HK-2 (cell line): ENCODE results near the gene MVK.

Experiments used
- DNase-seq: peaks from one replicate; pipeline ENCODE4 v3.0.0-alpha.2; 2018; ENCODE audit not compliant: unreplicated experiment

The MVK gene

DNA sequence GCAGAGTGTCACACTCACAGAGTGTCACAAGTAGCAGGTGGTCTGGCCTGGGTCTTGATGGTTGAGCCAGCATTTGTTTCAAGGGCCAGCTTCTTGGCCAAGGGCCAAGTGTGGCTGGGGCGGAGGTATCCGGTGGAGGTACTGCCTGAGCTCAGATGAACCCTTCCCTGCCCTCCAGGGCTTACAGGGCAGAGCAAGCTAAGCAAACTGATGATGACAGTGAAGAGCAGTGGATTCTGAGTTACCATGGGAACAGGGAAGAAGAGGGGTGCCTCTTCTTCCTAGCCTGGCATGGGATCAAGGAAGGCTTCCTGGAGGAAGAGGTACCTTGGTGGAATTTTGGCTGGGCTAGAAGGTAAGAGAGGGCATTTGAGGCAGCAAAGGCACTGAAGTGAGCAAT lies 35.7 kb downstream of the MVK start:
- no peak for DNase-seq

- DNase-seq, result no peak
Measured at GRCh38 chr12:109610523-109610922, 36.9 kb downstream of the MVK start.

DNA sequence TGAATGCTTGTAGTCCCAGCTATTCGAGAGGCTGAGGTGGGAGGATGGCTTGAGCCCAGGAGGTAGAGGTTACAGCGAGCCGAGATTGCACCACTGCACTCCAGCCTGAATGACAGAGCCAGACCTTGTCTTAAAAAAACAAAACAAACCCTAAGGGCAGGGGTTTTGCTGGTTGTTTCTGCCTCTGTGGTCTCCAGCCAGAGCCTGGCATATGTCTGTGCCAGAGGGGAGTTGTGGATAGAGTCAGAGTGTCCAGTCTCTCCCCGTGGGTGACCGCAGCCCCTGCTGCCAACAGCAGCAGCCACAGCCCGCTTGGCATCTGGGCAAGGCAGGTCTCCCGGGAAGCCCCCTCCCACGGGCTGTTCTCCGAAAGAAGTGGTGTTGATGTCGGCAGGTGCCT lies 37.6 kb downstream of the MVK start:
- no peak for DNase-seq

GRCh38 chr12:109612003-109612402 lies 38.4 kb downstream of the MVK start:
- no peak for DNase-seq

DNA sequence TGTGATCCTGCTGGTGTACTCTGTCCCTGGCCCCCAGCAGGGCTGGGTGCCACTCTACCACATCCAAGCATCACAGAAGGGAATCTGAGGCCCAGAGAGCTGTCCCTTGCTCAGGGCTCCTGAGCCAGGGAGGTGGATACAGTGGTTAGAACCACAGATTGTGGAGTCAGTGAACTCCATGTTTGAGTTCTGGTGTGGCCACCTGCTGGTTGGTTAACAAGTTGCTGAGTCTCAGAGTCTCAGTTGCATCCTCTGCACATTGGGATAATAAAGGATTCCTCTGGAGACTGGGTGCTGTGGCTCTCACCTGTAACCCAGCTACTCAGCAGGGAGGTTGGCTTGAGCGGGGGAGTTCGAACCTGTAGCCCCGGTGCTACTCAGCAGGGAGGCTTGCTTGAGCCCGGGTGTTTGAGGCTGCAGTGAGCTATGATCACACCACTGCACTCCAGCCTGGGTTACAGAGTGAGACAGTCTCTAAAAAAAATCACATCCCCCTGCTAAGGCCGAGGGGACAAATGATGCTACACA lies 39.4 kb downstream of the MVK start:
- DNase-seq, result no peak

GRCh38 chr12:109613649-109614455 lies 40.3 kb downstream of the MVK start:
- DNase-seq, result no peak

DNA sequence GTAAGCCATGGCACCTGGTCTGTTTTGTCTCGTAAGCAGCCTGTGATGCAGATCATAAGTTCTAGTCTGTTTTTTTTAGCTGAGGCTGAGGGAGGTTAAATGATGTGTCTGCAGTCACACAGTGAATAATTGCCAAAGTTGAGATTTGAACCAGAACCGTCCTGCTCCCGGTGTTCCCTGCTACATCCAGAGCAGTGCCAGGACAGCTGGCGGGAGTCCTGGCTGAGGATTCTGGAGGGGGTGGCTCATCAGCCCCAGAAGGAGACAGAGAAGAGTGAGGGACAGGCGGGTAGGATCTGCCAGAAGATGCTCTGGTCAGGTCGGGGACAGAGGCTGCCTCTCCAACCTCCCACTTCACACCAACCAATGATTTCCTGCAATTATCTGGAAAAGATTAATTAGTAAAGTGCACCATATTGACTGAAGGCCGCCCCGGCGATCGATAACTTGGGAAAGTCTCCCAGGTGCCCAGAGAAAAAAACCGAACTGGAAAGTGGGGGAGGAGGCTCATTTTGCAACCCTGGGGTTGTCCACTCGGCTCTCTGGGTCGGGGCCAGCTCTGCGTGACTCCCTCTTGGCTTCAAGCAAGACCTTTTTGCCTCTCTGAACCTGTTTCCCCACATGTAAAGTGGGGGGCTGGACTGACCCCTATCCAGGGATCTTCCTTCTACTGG lies 42.1 kb downstream of the MVK start:
- DNase-seq, result no peak

GRCh38 chr12:109617491-109617890 lies 43.9 kb downstream of the MVK start:
- no peak for DNase-seq

DNA sequence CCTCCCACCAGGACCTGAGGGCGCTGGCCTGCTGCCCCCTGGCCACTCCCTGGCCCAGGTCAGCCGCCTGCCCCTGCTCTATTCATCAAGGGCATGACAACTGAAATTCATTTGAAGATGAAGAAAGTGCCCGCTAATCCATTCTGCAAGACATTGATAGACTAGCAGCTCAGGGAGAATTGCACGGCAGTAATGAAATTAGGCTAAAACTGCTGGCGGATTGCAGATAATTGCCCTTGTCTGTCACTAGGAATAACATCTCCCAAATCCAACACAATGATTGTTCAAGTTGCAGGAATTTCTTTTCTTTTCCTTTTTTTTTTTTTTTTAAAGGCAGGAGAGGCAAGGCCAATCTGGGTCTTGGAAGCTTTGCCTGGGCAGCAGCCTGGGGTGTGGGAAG lies 44.5 kb downstream of the MVK start:
- no peak for DNase-seq

GRCh38 chr12:109619002-109619604 lies 45.5 kb downstream of the MVK start:
- DNase-seq, result no peak

GRCh38 chr12:109621211-109621694 lies 47.7 kb downstream of the MVK start:
- DNase-seq, result no peak

DNA sequence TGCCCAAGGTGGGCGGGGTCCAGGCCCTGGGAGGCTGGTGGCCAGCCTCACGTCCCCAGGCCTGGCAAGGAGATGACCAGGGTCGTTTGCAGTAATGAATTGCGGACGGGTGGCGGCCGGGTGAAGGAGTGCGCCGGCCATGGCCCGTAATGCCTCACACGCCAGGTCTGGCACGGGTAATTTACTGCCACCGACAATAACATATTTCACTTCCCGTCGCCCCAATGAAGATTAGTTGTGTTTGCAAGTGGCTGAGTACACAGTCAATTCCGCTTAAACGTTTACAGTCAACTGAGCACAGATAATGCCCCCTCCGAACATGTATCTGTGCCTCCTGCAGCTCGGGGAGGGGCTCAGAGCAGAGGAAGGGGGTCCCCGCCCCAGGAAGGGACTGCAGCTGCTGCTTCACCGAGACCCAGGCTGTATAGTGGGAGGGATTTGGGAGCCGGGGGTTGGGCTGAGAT lies 48.3 kb downstream of the MVK start:
- no peak for DNase-seq

- no peak for DNase-seq
Measured at GRCh38 chr12:109624467-109624866, 50.9 kb downstream of the MVK start.

DNA sequence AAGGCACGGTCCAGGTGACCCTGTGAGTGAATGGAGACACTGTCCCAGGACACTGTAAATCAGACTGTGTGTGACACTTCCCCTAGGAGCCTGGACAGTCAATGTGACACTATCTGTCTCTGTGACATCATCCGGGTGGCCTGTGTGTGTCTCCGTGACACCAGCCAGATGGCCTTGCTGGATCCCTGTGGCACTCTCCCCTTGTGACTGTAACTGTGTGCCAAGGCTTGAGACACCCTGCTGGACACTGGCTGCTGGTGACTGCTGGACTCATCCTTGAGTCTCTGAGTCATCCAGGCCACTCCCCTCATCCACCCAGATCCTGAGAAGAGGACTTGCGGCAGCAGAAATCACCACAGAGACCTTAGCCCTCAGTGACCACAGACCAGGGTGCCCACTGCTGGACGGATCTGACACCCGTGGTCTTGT lies 51.6 kb downstream of the MVK start:
- DNase-seq, result peak; percentile 24

- DNase-seq, result no peak
Measured at GRCh38 chr12:109625749-109626377, 52.3 kb downstream of the MVK start.

DNA sequence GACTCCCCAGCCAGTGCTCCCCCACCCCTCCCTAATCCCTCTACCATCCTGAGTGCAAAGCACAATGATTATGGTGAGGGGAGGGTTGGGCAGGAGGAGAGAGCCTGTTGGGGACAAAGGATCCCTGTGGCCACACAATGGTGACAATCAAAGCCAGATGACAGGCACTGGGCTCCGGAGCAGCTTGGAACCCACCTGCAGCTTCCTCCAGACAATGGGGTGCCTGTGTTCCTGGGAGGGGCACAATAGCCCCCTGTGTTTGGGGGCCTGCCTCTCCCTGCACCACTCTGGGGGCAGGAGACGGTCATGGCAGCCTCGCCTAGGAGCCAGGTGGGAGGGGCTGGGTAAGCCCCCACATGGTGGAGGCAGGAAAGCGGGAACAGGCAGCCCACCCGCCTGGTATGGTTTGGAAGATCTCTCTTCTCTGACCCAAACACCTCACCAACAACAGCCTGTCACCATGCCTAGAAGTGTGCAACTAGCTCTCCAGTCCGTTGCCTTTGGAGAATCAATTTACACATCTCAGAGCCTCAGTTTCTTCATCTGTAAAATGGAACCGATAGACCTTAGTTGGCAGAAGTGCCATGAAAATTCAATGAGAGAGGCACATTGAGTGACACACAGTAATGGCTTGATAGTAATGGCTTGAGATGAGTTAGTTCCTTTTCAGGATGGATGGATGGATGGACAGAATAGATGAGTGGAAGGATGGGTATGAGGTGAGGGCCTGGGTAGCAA lies 53.0 kb downstream of the MVK start:
- no peak for DNase-seq

GRCh38 chr12:109627633-109628032 lies 54.0 kb downstream of the MVK start:
- DNase-seq, result no peak

- no peak for DNase-seq
Measured at GRCh38 chr12:109630107-109630506, 56.5 kb downstream of the MVK start.

DNA sequence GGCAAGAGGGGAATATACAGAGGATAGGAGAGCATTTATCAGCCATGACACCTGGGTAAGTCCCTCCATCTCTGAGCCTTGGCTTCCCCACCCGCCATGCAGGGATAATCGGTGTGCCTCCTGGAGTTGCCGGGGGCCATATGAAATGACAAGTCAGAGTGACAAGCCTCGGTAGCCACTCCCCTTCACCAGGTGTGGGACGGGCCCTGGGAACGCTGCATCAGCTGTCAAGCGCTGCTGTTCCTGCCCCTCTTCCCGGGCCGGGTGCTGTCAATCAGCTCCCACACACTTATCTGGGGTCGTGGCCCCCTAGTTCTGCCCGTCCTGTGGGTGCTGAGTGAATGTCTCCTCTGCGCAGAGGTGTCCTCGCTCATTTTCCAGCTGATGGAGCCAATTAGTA lies 57.2 kb downstream of the MVK start:
- no peak for DNase-seq

DNA sequence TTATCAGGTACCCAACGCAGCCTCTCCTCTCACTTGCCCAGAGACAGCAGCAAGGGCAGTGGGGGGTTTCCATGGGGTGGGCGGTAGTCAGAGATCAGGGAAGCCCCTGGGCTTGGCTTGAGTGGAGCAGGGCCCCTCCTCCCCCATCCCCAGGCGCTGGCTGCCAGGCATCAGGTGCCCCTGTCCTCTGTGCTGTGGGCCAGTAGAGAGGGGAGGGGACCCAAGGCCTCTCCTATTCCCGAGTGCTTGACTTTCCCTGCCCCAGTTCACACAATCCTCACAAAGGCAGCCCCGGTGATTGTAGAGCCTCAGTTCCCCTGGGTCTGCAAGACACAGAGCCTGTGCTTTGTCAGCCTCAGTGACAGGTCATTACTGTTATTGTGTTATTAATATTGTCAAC lies 57.7 kb downstream of the MVK start:
- no peak for DNase-seq

DNA sequence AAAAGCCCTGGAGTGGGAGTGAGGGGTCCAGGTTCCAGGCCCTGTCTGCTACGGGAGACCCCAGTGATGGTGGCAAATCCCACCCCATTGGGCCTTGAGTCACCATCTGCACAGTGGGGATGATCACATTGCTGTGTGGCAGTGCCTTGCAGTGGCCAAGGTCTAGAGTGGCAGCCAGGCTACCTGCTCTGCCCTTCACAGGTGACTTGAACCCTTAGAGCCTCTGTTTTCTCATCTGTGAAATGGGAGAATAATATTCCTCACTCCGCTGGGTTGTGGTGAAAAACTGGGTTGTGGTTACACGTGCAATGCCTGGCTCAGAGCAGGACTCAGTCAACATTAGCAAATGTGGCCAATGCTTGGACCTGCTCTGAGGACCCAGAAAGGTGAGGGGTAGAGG lies 58.2 kb downstream of the MVK start:
- no peak for DNase-seq
